ENCODE measurements around the gene OLFML1. TPM values are rescaled to one million over a fixed set of nuclear protein-coding genes. Genes with fewer than 3 reads are reported as not detected.

Gene OLFML1
- total RNA-seq, 1 experiment from 2014 or later = not detected

GRCh38 chr11:7494086-7494745 lies 8.9 kb downstream of the OLFML1 start:
- H4K8ac ChIP-seq (replicated peaks; ENCODE audit: insufficient read length, low read depth, low read length) = no peak overlapping the region
- no peak overlapping the region for H3K18ac ChIP-seq (ENCODE audit: insufficient read length, low read depth, low read length)

More at GRCh38 chr11:7494086-7494745, 8.9 kb downstream of the OLFML1 start:
- Histone ChIP-seq H3K79me2 (ENCODE audit: insufficient read depth, low read length) (no peaks in the 10 kb centered on the region), H3K79me1 (ENCODE audit: insufficient read depth, low read depth, low read length, poor library complexity, severe bottlenecking) (no peaks in the 10 kb centered on the region), H3K4ac (ENCODE audit: low read depth, low read length) (no peak overlapping the region), H2BK12ac (ENCODE audit: insufficient read length, low read depth, low read length) (no peak overlapping the region), H3K23ac (ENCODE audit: insufficient read length, low read depth, low read length) (no peak overlapping the region), H2BK5ac (ENCODE audit: insufficient read length, low read length) (no peak overlapping the region), H2BK20ac (ENCODE audit: low read depth, low read length, poor library complexity, severe bottlenecking) (no peak overlapping the region), H3T11ph (ENCODE audit: low read length) (no peak overlapping the region), H4K20me1 (ENCODE audit: control insufficient read depth, insufficient read depth, insufficient read length) (no peaks in the 10 kb centered on the region), H3K56ac (ENCODE audit: insufficient read length, low read depth, low read length) (no peak overlapping the region), H3K9me3 (ENCODE audit: control insufficient read depth, low read depth, low read length) (no peaks in the 10 kb centered on the region), H3K4me2 (ENCODE audit: insufficient read depth, insufficient read length, low read length) (no peak overlapping the region), H2AFZ (ENCODE audit: low read length) (no peak overlapping the region), H3K14ac (ENCODE audit: insufficient read depth, low read length) (no peak overlapping the region), H3K27ac (ENCODE audit: insufficient read length, low read depth, low read length) (no peak overlapping the region), H4K91ac (ENCODE audit: insufficient read length, low read depth, low read length) (no peak overlapping the region), H3K4me1 (ENCODE audit: insufficient read depth, low read length) (peaks cover 3% of the 10 kb centered on the region; the same call in 1 of the 2 replicates), H2BK120ac (ENCODE audit: low read depth, low read length, poor library complexity, severe bottlenecking) (no peak overlapping the region), H2BK15ac (ENCODE audit: low read depth, low read length) (no peak overlapping the region), H3K23me2 (ENCODE audit: insufficient read length, low read depth, low read length, poor library complexity, severe bottlenecking) (peaks cover 2% of the 10 kb centered on the region), H3K9ac (ENCODE audit: extremely low read depth, insufficient read length, low read length) (no peak overlapping the region), H2AK5ac (ENCODE audit: insufficient read length, low read length) (no peak overlapping the region), H3K27me3 (ENCODE audit: insufficient read depth, low read length) (no peaks in the 10 kb centered on the region), H4K5ac (ENCODE audit: insufficient read length, low read depth, low read length) (no peak overlapping the region)
- no peaks in the 10 kb centered on the region for H3K27me3 Mint-ChIP-seq (ENCODE audit: low read depth)
- no CpG with 5 or more reads among the region's 5 CpGs for WGBS (ENCODE audit: extremely low coverage, insufficient read length, low lambda C conversion rate)
- TF ChIP-seq CTCF (conservative IDR thresholded peaks at IDR 0.05) = no peak
- no peak overlapping the region; a peak in 1 of 7 replicates for H3K27ac Mint-ChIP-seq
- no peaks in the 10 kb centered on the region for H3K9me3 Mint-ChIP-seq
- no peaks in the 10 kb centered on the region for H3K36me3 Mint-ChIP-seq (ENCODE audit: insufficient read depth in 1 of 3, low read depth in 3 of 3)
- peaks cover 20 to 23% of the 10 kb centered on the region in 2 experiments for H3K4me1 Mint-ChIP-seq
- DNase-seq = no peak
- H3K4me3 Mint-ChIP-seq = no peak overlapping the region
